MM.1S (cell line): ENCODE measurements around the gene GPC5.

Experiments
- DNase-seq: peaks from one replicate; pipeline ENCODE4 v3.0.0-alpha.2; 2015
- H2AFZ ChIP-seq: fragments of 300-600 bp; sonication (generic); 2 replicates; pipeline ENCODE4 v1.6.0; 2016; ENCODE audit warnings: antibody characterized with exemption, low read length
- H3F3A ChIP-seq: fragments of 300-600 bp; sonication (generic); 2 replicates; pipeline ENCODE4 v1.6.1; 2016; ENCODE audit warnings: mild to moderate bottlenecking, antibody characterized with exemption, low read length, moderate library complexity, mixed read lengths; ENCODE audit not compliant: insufficient read depth
- H3K27ac ChIP-seq: fragments of 300-600 bp; sonication (generic); 2 replicates; pipeline ENCODE4 v1.5.1; 2016; ENCODE audit warnings: mild to moderate bottlenecking, low read length
- H3K27me3 ChIP-seq: fragments of 300-600 bp; sonication (generic); replicated peaks from 2 replicates; pipeline ENCODE4 v1.6.0; 2016; ENCODE audit warnings: low read length; ENCODE audit not compliant: insufficient read depth
- H3K36me3 ChIP-seq: fragments of 300-600 bp; sonication (generic); replicated peaks from 2 replicates; pipeline ENCODE4 v1.6.1; 2016; ENCODE audit warnings: mild to moderate bottlenecking, low read length, mixed read lengths; ENCODE audit not compliant: insufficient read depth
- H3K4me1 ChIP-seq: fragments of 300-600 bp; sonication (generic); 2 replicates; pipeline ENCODE4 v1.6.1; 2016; ENCODE audit warnings: low read length, mixed read lengths
- H3K4me2 ChIP-seq: fragments of 300-600 bp; sonication (generic); 2 replicates; pipeline ENCODE4 v1.6.0; 2016; ENCODE audit warnings: low read depth, low read length
- H3K4me3 ChIP-seq: fragments of 300-600 bp; sonication (generic); 2 replicates; pipeline ENCODE4 v1.5.1; 2016; ENCODE audit warnings: low read length, mixed read lengths
- H3K79me2 ChIP-seq: fragments of 300-600 bp; sonication (generic); 2 replicates; pipeline ENCODE4 v1.6.1; 2016; ENCODE audit warnings: mixed run types, low read length, mixed read lengths
- H3K9ac ChIP-seq: fragments of 300-600 bp; sonication (generic); 2 replicates; pipeline ENCODE4 v1.6.1; 2016; ENCODE audit warnings: low read length, mixed read lengths
- H3K9me2 ChIP-seq: fragments of 300-600 bp; sonication (generic); replicated peaks from 2 replicates; pipeline ENCODE4 v1.6.1; 2016; ENCODE audit warnings: mild to moderate bottlenecking, low read length, mixed read lengths; ENCODE audit not compliant: insufficient read depth
- H3K9me3 ChIP-seq: fragments of 300-600 bp; sonication (generic); replicated peaks from 2 replicates; pipeline ENCODE4 v1.6.1; 2016; ENCODE audit warnings: mild to moderate bottlenecking, low read length, mixed read lengths; ENCODE audit not compliant: insufficient read depth
- H4K20me1 ChIP-seq: fragments of 300-600 bp; sonication (generic); 2 replicates; pipeline ENCODE4 v1.6.1; 2016; ENCODE audit warnings: mild to moderate bottlenecking, low read length, moderate library complexity, mixed read lengths; ENCODE audit not compliant: insufficient read depth
- CTCF ChIP-seq: fragments of 300-600 bp; sonication (generic); IDR thresholded peaks from 2 replicates; pipeline ENCODE4 v1.5.1; 2016; ENCODE audit warnings: antibody characterized with exemption, low read length, mixed read lengths
- EZH2 ChIP-seq: fragments of 300-600 bp; sonication (generic); optimal IDR thresholded peaks from 2 replicates; pipeline ENCODE3; 2017; ENCODE audit warnings: low read depth, mild to moderate bottlenecking, antibody characterized with exemption, low read length, mixed read lengths
- EZH2phosphoT487 ChIP-seq: fragments of 300-600 bp; sonication (generic); IDR thresholded peaks from 2 replicates; pipeline ENCODE4 v1.6.1; 2018; ENCODE audit warnings: antibody characterized with exemption, low read length

GPC5 gene

GRCh38 chr13:91557328-91558090, 159.1 kb downstream of the GPC5 start:
- no peak for DNase-seq
- TF ChIP-seq CTCF (no peak), EZH2phosphoT487 (no peak), EZH2 (no peak)
- no peaks in the 10 kb centered on the region for H3K27me3 ChIP-seq
- no peak overlapping the region for H3K27ac ChIP-seq
- H3K4me2 ChIP-seq, result no peak overlapping the region
- no peak overlapping the region for H3K9ac ChIP-seq
- H3K4me1 ChIP-seq, result no peaks in the 10 kb centered on the region
- H2AFZ ChIP-seq, result no peak overlapping the region
- no peak overlapping the region for H3K4me3 ChIP-seq
- H4K20me1 ChIP-seq, result no peaks in the 10 kb centered on the region
- H3K79me2 ChIP-seq, result no peaks in the 10 kb centered on the region
- no peaks in the 10 kb centered on the region for H3K9me2 ChIP-seq
- H3F3A ChIP-seq, result no peaks in the 10 kb centered on the region
- no peaks in the 10 kb centered on the region for H3K36me3 ChIP-seq
- no peaks in the 10 kb centered on the region for H3K9me3 ChIP-seq

- Histone ChIP-seq H3K9me3 (no peaks in the 10 kb centered on the region), H4K20me1 (no peaks in the 10 kb centered on the region), H3K9me2 (no peaks in the 10 kb centered on the region), H2AFZ (no peak overlapping the region), H3K79me2 (no peaks in the 10 kb centered on the region), H3K4me2 (no peak overlapping the region), H3F3A (no peaks in the 10 kb centered on the region), H3K27me3 (no peaks in the 10 kb centered on the region), H3K4me1 (no peaks in the 10 kb centered on the region), H3K4me3 (no peak overlapping the region), H3K36me3 (no peaks in the 10 kb centered on the region), H3K27ac (no peak overlapping the region), H3K9ac (no peak overlapping the region)
- DNase-seq, result no peak
- no peak for TF ChIP-seq EZH2phosphoT487
Measured at GRCh38 chr13:91563799-91564198, 165.4 kb downstream of the GPC5 start.

- H3F3A ChIP-seq, result no peaks in the 10 kb centered on the region
- no peak overlapping the region for H3K27ac ChIP-seq
- no peaks in the 10 kb centered on the region for H3K9me2 ChIP-seq
- H3K9ac ChIP-seq, result no peak overlapping the region
- no peaks in the 10 kb centered on the region for H4K20me1 ChIP-seq
- no peaks in the 10 kb centered on the region for H3K4me1 ChIP-seq
- TF ChIP-seq CTCF (no peak), EZH2 (no peak), EZH2phosphoT487 (no peak)
- H3K4me3 ChIP-seq, result no peak overlapping the region
- H2AFZ ChIP-seq, result no peak overlapping the region
- no peak overlapping the region for H3K4me2 ChIP-seq
- no peaks in the 10 kb centered on the region for H3K36me3 ChIP-seq
- no peaks in the 10 kb centered on the region for H3K9me3 ChIP-seq
- DNase-seq, result no peak
- H3K79me2 ChIP-seq, result no peaks in the 10 kb centered on the region
- no peaks in the 10 kb centered on the region for H3K27me3 ChIP-seq
Measured at GRCh38 chr13:91564396-91564795, 166.0 kb downstream of the GPC5 start.

- no peak for TF ChIP-seq EZH2phosphoT487
- TF ChIP-seq CTCF, result no peak
- TF ChIP-seq EZH2, result no peak
- Histone ChIP-seq H3K9ac (no peak overlapping the region), H3K79me2 (no peaks in the 10 kb centered on the region), H3F3A (no peaks in the 10 kb centered on the region), H3K9me3 (no peaks in the 10 kb centered on the region), H3K4me3 (no peak overlapping the region), H3K4me2 (no peak overlapping the region), H2AFZ (no peak overlapping the region), H3K27me3 (no peaks in the 10 kb centered on the region), H3K9me2 (no peaks in the 10 kb centered on the region), H3K4me1 (no peaks in the 10 kb centered on the region), H3K36me3 (no peaks in the 10 kb centered on the region), H4K20me1 (no peaks in the 10 kb centered on the region), H3K27ac (no peak overlapping the region)
- DNase-seq, result no peak
Measured at GRCh38 chr13:91565296-91565695, 166.9 kb downstream of the GPC5 start.
